ENCODE data around the gene AGXT2. TPM values are rescaled to one million over a fixed set of nuclear protein-coding genes. Genes with fewer than 3 reads are reported as not detected.

The AGXT2 gene
- total and polyA plus RNA-seq, 2 donors (not counting 3 experiments of a cell fraction or from before 2014, with no cell fraction given): not detected

DNA sequence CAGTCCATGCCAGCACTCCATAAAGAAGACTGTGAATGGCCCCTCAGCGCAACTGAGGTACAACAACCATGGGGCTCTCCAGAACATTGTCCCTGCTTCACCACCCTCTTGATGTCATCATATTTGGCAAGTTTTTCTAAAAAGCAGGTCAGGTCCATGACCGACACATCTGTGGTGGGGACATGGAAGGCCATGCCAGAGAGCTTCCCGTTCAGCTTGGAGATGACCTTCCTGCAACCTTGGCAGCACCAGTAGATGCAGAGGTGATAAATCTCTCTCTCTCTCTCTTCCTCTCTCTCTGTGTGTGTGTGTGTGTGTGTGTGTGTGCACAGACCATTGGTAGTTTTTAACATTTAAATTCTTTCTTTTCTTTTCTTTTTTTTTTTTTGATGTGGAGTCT is 35.4 kb upstream of the AGXT2 start:
- Histone ChIP-seq H2AFZ (ENCODE audit: low read depth, low read length) (no peak overlapping the region), H3K4me1 (ENCODE audit: control insufficient read depth, extremely low read depth, insufficient read depth, low read length) (no peaks in the 10 kb centered on the region), H3K9me1 (replicated peaks; ENCODE audit: control insufficient read depth, extremely low read depth, insufficient read depth, low read length) (no peaks in the 10 kb centered on the region), H3K27me3 (ENCODE audit: control insufficient read depth in 2 of 2, insufficient read depth in 2 of 2, low read length in 2 of 2) (no peaks in the 10 kb centered on the region), H3K4me2 (ENCODE audit: insufficient read depth, low read length) (no peak overlapping the region), H3K36me3 (ENCODE audit: control insufficient read depth in 2 of 2, extremely low read depth in 1 of 2, insufficient read depth in 2 of 2, low read length in 2 of 2) (no peaks in the 10 kb centered on the region), H3K9me3 (replicated peaks; ENCODE audit: control insufficient read depth, insufficient read depth, low read length) (no peaks in the 10 kb centered on the region), H3K4me3 (replicated peaks in 1 of 3; ENCODE audit: insufficient read depth in 1 of 3, low read depth in 1 of 3, low read length in 3 of 3) (no peak overlapping the region), H4K20me1 (replicated peaks; ENCODE audit: control insufficient read depth, extremely low read depth, insufficient read depth, low read length) (no peaks in the 10 kb centered on the region), H3K79me2 (ENCODE audit: control insufficient read depth, insufficient read depth, low read length) (no peaks in the 10 kb centered on the region), H3K27ac (ENCODE audit: insufficient read depth, low read depth, low read length) (no peak overlapping the region), H3K9ac (replicated peaks; ENCODE audit: extremely low read depth, insufficient read depth, low read length) (no peak overlapping the region)
- no TSS peak for BruUV-seq (replicated peaks)
- no peak for FAIRE-seq
- ChIA-PET POLR2A (no interaction called here), CTCF (no interaction called here)
- TF ChIP-seq, protein P1, sequence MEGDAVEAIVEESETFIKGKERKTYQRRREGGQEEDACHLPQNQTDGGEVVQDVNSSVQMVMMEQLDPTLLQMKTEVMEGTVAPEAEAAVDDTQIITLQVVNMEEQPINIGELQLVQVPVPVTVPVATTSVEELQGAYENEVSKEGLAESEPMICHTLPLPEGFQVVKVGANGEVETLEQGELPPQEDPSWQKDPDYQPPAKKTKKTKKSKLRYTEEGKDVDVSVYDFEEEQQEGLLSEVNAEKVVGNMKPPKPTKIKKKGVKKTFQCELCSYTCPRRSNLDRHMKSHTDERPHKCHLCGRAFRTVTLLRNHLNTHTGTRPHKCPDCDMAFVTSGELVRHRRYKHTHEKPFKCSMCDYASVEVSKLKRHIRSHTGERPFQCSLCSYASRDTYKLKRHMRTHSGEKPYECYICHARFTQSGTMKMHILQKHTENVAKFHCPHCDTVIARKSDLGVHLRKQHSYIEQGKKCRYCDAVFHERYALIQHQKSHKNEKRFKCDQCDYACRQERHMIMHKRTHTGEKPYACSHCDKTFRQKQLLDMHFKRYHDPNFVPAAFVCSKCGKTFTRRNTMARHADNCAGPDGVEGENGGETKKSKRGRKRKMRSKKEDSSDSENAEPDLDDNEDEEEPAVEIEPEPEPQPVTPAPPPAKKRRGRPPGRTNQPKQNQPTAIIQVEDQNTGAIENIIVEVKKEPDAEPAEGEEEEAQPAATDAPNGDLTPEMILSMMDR (IDR thresholded peaks at IDR 0.05; ENCODE audit: extremely low read depth in 1 of 2, insufficient read depth in 1 of 2, low read depth in 1 of 2, low read length in 2 of 2): no peak
- TF ChIP-seq MYC (IDR thresholded peaks at IDR 0.05; ENCODE audit: low read depth, low read length) (no peak), FOS (IDR thresholded peaks at IDR 0.05; ENCODE audit: borderline replicate concordance, insufficient read depth, low read length) (no peak), JUN (IDR thresholded peaks at IDR 0.05; ENCODE audit: borderline replicate concordance, insufficient read depth, insufficient read length, low read depth) (no peak), POLR2A (IDR thresholded peaks at IDR 0.05; ENCODE audit: low read depth, low read length) (no peak), GATA2 (IDR thresholded peaks at IDR 0.05; ENCODE audit: insufficient read depth, insufficient read length, low read depth, low read length) (no peak), EZH2 (IDR thresholded peaks at IDR 0.05; ENCODE audit: borderline replicate concordance, low read depth, low read length, severe bottlenecking) (no peak), POLR2AphosphoS5 (IDR thresholded peaks at IDR 0.05; ENCODE audit: insufficient read depth, low read depth, low read length) (no peak)
- TF ChIP-seq, protein P2, sequence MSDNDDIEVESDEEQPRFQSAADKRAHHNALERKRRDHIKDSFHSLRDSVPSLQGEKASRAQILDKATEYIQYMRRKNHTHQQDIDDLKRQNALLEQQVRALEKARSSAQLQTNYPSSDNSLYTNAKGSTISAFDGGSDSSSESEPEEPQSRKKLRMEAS (IDR thresholded peaks at IDR 0.05; ENCODE audit: insufficient read depth, insufficient read length): no peak
- DNase-seq (ENCODE audit: low read depth, low spot score): no peak
- intact Hi-C loops (cut with micrococcal nuclease): no loop called here
- dilution Hi-C loops (cut with MboI; ENCODE audit: extremely low pct_ligation_motif_present, low sequenced_read_pairs): no loop called here

Measured in endothelial cell of umbilical vein (primary cell).